HEK293T (cell line): ENCODE results near the gene NPBWR2.

ENCODE experiments used
- BHLHE40 ChIP-seq: fragments of 450-650 bp; IDR thresholded peaks from 2 replicates; pipeline ENCODE4 v1.6.1; 2016; ENCODE audit warnings: mild to moderate bottlenecking, moderate library complexity, borderline replicate concordance
- FOXA1 ChIP-seq: fragments of 450-650 bp; IDR thresholded peaks from 2 replicates; pipeline ENCODE4 v1.6.1; 2016; ENCODE audit warnings: mild to moderate bottlenecking
- FOXK2 ChIP-seq: fragments of 450-650 bp; IDR thresholded peaks from 2 replicates; pipeline ENCODE4 v1.6.1; 2016; ENCODE audit warnings: mild to moderate bottlenecking
- LEF1 ChIP-seq: fragments of 450-650 bp; IDR thresholded peaks from 2 replicates; pipeline ENCODE4 v1.6.1; 2017; ENCODE audit warnings: mild to moderate bottlenecking, borderline replicate concordance
- NFRKB ChIP-seq: fragments of 450-650 bp; IDR thresholded peaks from 2 replicates; pipeline ENCODE4 v1.6.1; 2016; ENCODE audit warnings: mild to moderate bottlenecking, moderate library complexity
- SP1 ChIP-seq: fragments of 450-650 bp; IDR thresholded peaks from 2 replicates; pipeline ENCODE4 v1.6.1; 2017
- SUZ12 ChIP-seq: fragments of 450-650 bp; IDR thresholded peaks from 2 replicates; pipeline ENCODE4 v1.6.1; 2016; ENCODE audit warnings: mild to moderate bottlenecking
- TARDBP ChIP-seq: fragments of 450-650 bp; IDR thresholded peaks from 2 replicates; pipeline ENCODE4 v1.6.1; 2016

DNA sequence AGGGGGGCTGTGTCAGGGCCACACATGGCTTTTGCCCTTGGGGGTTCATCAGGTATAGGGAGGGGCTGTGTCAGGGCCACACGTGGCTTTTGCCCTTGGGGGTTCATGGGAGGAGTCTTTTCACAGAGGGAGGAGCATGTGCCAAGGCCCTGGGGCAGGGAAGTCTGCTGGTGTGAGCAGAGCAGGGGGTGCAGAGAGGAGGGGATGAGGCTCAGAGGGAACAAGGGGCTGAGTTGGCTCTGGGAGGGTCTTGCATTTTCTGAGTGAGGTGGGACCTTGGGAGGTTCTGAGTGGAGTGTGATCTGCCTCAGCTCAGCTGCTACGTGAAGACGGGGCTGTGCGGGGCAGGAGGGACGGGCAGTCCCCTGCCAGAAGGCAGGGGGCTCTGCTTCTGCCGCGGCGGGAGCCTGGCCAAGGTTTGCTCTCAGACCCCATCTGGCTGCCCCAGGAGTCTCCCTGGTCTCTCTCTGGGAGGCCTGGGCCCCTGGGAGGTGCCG lies 51.9 kb downstream of the NPBWR2 start:
- TF ChIP-seq SP1, result no peak
- no peak for TF ChIP-seq FOXA1
- TF ChIP-seq BHLHE40, result no peak
- TF ChIP-seq SUZ12, result no peak
- no peak for TF ChIP-seq NFRKB
- no peak for TF ChIP-seq LEF1
- TF ChIP-seq TARDBP, result no peak
- TF ChIP-seq FOXK2, result no peak
